ENCODE results near the gene PKNOX2.

The PKNOX2 gene

DNA sequence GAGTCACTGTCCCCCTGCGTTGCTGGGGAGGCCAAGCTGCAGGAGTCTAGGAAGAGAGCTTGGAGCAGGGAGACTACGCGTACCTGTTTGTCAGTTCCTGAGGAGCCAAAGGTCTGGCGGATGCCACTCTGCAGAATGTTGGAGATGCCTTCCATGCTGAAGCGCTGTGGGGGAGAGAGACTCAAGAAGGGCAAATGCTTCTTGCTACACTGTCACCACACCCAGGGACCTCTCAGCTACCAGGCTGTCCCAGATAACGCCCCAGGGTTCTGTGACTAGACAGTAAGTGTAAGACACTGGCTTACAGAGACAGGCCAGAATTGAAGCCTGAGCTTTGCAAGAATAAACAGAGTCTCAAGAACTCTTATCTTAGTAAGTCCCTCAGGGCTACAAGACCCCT, 289.5 kb downstream of the PKNOX2 start:
- DNase-seq, result no peak

- DNase-seq, result no peak
Measured at GRCh38 chr11:125455851-125456250, 291.3 kb downstream of the PKNOX2 start.

GRCh38 chr11:125457814-125458343, 293.3 kb downstream of the PKNOX2 start:
- no peak for DNase-seq

GRCh38 chr11:125460275-125460674, 295.7 kb downstream of the PKNOX2 start:
- DNase-seq, result no peak

DNA sequence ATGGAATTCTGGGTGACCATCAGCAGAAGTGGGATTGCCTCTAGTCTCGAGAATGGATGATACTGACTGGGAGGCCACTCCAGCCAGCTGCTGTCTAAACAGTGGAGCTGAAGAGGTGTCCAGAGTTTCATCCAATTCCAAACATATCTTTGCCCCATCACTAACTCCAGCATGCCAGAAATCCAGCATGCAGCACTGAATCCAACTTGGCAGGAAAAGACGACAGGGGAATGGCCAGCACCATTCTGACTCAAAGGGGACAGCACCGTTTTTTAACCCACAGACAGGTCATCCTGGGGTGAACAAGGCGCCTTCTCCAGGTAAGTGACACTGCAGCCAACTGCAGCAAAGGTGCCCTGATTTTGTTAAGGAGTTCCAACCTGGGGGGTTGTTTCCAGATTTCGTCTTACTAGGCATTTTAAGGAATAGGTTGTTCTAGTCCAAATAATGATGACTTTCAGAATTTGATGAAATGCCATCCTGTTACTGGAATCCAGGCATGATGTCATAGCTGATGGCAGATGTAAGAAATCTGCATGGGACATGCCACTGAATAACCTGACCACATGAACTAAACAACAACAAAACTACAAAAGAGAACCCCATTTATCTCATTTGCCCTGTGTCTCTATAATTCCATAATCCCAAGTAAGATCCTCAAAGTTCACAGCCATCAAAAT, 299.2 kb downstream of the PKNOX2 start:
- no peak for DNase-seq

DNA sequence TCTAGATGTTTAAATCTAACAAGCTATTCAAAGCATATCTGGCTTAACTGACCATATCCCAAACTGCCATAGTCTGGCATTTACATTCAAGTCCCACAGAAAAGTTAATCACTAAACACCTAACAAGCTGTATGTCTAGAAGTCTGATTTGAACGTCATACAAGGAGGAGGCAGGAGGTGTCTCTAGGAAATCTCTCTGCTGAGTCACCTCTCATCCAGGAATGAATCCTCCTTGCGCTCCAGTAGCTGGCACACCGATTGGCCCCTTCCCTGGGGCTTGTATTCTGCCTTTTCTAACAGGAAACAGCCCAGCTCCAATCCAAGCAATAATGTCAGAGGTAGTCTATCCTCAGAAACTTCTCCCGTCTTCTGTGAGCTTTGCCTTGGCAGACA, 299.7 kb downstream of the PKNOX2 start:
- DNase-seq, result no peak

DNA sequence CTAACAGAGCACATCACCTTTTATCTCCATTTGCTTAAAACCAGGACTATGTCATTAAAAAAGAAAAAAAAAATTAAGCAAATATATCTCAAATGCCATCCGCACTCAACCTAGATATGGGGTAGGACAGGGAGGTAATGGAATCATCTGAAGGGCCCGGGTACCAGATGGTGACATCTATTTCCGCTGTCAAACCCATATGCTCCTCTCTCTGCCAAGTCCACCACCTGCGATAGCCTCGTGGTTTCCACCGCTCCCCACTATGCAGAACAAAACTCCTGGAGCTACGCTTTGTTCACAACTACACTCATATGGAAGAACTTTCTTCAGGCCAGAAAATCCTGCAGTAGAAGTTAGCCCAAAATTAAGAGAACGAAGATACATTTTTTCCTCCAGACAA, 300.1 kb downstream of the PKNOX2 start:
- no peak for DNase-seq

DNA sequence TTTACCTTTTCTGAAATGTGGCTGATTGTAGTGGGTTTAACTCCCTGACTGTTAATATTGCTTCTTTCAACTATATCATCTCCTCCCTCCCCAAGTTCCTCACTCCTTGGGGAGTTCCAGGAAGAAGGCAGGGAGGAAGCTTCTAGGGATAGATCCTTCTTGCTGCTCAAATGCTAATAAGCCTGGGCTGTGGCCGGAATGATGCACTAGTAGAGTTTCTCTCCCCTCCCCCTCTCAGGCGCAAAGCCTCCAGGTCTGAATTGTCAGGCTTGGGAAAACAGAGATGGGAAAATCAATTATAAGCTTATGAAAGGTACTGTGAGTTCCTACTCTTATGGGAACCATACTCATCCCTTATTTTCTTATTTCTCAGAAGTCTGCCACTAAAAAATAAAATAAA, 300.7 kb downstream of the PKNOX2 start:
- no peak for DNase-seq

DNA sequence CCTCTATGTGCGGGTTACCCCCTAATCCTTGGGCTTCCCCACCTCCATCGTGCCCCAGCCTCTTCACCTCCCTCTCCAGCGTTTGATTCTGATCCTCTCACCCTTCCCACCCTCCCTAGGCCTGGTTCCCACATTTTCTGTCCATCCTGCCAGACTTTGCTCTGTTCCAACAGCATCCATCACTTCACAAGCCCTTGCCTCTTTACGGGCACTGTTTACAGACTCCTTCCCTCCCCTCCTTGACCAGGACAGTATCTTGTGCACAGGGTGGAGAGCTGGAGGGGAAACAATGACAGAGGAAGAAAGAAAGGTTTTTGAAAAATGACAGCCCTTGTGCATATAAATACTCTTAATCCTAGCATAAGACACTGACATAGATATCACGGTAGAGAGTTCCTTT, 301.1 kb downstream of the PKNOX2 start:
- DNase-seq, result no peak

DNA sequence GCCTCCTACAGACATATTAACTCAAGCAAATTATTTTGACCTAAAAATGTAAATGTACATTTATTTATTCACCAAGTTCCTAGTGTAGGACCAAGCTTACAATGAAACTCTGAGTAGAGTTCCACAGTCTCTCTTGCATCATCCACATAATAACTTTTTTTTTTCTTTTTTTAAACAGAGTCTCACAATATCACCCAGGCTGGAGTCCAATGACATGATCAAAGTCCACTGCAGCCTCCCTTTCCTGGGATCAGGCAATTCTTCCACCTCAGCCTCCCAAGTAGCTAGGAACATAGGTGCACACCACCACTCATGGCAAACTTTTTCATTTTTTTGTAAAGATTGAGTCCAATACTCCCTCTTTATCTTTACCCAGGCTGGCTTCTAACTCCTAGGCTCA, 303.5 kb downstream of the PKNOX2 start:
- DNase-seq, result no peak

DNA sequence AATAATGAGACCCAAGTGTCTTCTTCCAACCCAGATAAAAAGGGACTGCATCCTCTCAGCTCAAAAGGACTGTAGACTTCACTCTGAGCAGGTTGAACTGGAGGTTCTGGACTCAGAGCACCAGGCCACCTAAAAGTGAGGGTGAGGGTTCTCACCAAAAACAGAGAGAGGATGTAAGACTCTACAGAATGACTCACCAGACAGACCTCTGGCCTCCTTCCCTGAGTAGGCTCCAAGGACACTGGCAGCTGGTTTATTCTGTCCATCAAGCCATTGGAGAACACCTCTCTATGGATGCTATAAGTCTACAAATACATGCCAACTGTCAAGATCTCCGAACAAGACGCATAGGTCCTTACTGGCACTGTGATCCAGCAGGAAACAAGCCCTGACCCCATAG, 304.3 kb downstream of the PKNOX2 start:
- no peak for DNase-seq

GRCh38 chr11:125470355-125470754, 305.8 kb downstream of the PKNOX2 start:
- no peak for DNase-seq

DNA sequence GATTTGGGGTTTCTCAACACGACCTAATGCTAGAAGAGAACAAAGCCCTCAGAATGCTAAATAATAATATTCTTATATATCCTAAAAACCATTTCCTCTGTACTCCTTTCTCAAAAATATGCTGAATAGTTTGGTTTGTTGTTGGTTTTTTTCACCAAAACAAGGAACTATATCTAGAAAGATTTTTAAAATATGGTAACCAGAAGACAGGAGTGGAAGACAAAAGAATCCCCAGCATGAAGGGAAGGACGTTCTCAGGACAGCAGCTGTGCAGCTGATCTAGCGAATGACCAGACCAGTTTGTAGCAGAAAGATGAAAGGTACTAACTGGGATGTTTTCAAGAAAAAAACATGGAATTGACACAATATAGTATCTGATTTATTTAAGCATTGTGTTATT, 312.2 kb downstream of the PKNOX2 start:
- no peak for DNase-seq

- DNase-seq, result no peak
Measured at GRCh38 chr11:125479137-125479536, 314.6 kb downstream of the PKNOX2 start.

GRCh38 chr11:125481531-125481930, 317.0 kb downstream of the PKNOX2 start:
- no peak for DNase-seq
